GM23338 (cell line): Measurements from ENCODE around the gene UNC79. TPM values are rescaled to one million over a fixed set of nuclear protein-coding genes. Genes with fewer than 3 reads are reported as not detected.

ENCODE experiments used
- ATAC-seq: fragments of 200-7000 bp; cut with Tn5 transposase; 3 replicates; pipeline ENCODE4 v1.9.1; 2020
- DNase-seq: peaks from one replicate; pipeline ENCODE4 v3.0.0-alpha.2; 2015; ENCODE audit warnings: low spot score
- H2AFZ ChIP-seq: fragments of 200-600 bp; sonication (generic); 2 replicates; pipeline ENCODE4 v1.8.0; 2016; ENCODE audit warnings: antibody characterized with exemption, mild to moderate bottlenecking, moderate library complexity
- H3F3A ChIP-seq: fragments of 200-600 bp; sonication (generic); replicated peaks from 2 replicates; pipeline ENCODE4 v1.8.0; 2017; ENCODE audit warnings: antibody characterized with exemption, mixed run types, low read depth
- H3K27ac ChIP-seq: fragments of 200-600 bp; sonication (generic); 2 replicates; pipeline ENCODE4 v1.6.1; 2016; ENCODE audit warnings: low read depth
- H3K27me3 ChIP-seq: fragments of 200-600 bp; sonication (generic); 2 replicates; pipeline ENCODE4 v1.8.0; 2016; ENCODE audit warnings: mild to moderate bottlenecking, mixed run types, moderate library complexity; ENCODE audit not compliant: insufficient read depth
- H3K36me3 ChIP-seq: fragments of 200-600 bp; sonication (generic); 2 replicates; pipeline ENCODE4 v1.8.0; 2016; ENCODE audit warnings: mild to moderate bottlenecking; ENCODE audit not compliant: insufficient read depth
- H3K4me1 ChIP-seq: fragments of 200-600 bp; sonication (generic); 2 replicates; pipeline ENCODE4 v1.8.0; 2016; ENCODE audit warnings: mild to moderate bottlenecking, moderate library complexity; ENCODE audit not compliant: insufficient read depth
- H3K4me2 ChIP-seq: fragments of 200-600 bp; sonication (generic); 2 replicates; pipeline ENCODE4 v1.7.1; 2017; ENCODE audit warnings: mixed run types
- H3K4me3 ChIP-seq: fragments of 200-600 bp; sonication (generic); 2 replicates; pipeline ENCODE4 v1.6.1; 2016; ENCODE audit warnings: mixed run types
- H3K79me2 ChIP-seq: fragments of 200-600 bp; sonication (generic); replicated peaks from 2 replicates; pipeline ENCODE4 v1.8.0; 2017; ENCODE audit warnings: mild to moderate bottlenecking; ENCODE audit not compliant: insufficient read depth
- H3K9me2 ChIP-seq: fragments of 200-600 bp; sonication (generic); 2 replicates; pipeline ENCODE4 v1.8.0; 2017; ENCODE audit not compliant: insufficient read depth
- H4K20me1 ChIP-seq: fragments of 200-600 bp; sonication (generic); replicated peaks from 2 replicates; pipeline ENCODE4 v1.8.0; 2017; ENCODE audit warnings: mild to moderate bottlenecking; ENCODE audit not compliant: insufficient read depth
- H3K27ac Mint-ChIP-seq: 2 replicates; pipeline ENCODE4 v1.8.0; 2020; ENCODE audit warnings: inconsistent platforms, mild to moderate bottlenecking, moderate library complexity, mixed read lengths
- H3K27me3 Mint-ChIP-seq: 3 replicates; pipeline ENCODE4 v1.8.0; 2022; ENCODE audit warnings: low read depth, mild to moderate bottlenecking, moderate library complexity, mixed read lengths, inconsistent platforms; ENCODE audit not compliant: insufficient read depth, poor library complexity
- H3K36me3 Mint-ChIP-seq: 3 replicates; pipeline ENCODE4 v1.8.0; 2021; ENCODE audit warnings: low read depth, mild to moderate bottlenecking, inconsistent platforms, moderate library complexity, mixed read lengths
- H3K4me1 Mint-ChIP-seq: 3 replicates; pipeline ENCODE4 v1.8.0; 2020; ENCODE audit warnings: mild to moderate bottlenecking, inconsistent platforms, mixed read lengths
- H3K4me3 Mint-ChIP-seq: 3 replicates; pipeline ENCODE4 v1.8.0; 2021; ENCODE audit warnings: moderate library complexity, mild to moderate bottlenecking, inconsistent platforms, mixed read lengths
- H3K9me3 Mint-ChIP-seq: 3 replicates; pipeline ENCODE4 v1.8.0; 2020; ENCODE audit warnings: moderate library complexity, mild to moderate bottlenecking, inconsistent platforms, mixed read lengths
- CREB1 ChIP-seq: fragments of 250-450 bp; sonication (Bioruptor Pico); IDR thresholded peaks from 2 replicates; pipeline ENCODE4 v1.5.0; 2020; ENCODE audit warnings: low read depth, mild to moderate bottlenecking, moderate library complexity
- EZH2 ChIP-seq: fragments of 200-600 bp; sonication (generic); IDR thresholded peaks from one replicate; pipeline ENCODE4 v1.8.0; 2017; ENCODE audit warnings: antibody characterized with exemption, mild to moderate bottlenecking, low read depth; ENCODE audit not compliant: unreplicated experiment
- EZH2phosphoT487 ChIP-seq: fragments of 200-600 bp; sonication (generic); IDR thresholded peaks from one replicate; pipeline ENCODE4 v1.8.1; 2018; ENCODE audit warnings: antibody characterized with exemption; ENCODE audit not compliant: unreplicated experiment
- JUNB ChIP-seq: IDR thresholded peaks from one replicate; pipeline ENCODE4 v1.6.1; 2016; ENCODE audit warnings: antibody characterized with exemption; ENCODE audit not compliant: unreplicated experiment
- NANOG ChIP-seq: IDR thresholded peaks from 2 replicates; pipeline ENCODE4 v1.6.1; 2016; ENCODE audit warnings: antibody characterized with exemption, borderline replicate concordance
- POLR2AphosphoS5 ChIP-seq: IDR thresholded peaks from 2 replicates; pipeline ENCODE4 v1.6.1; 2016; ENCODE audit warnings: antibody characterized with exemption, low read depth
- STAT1 ChIP-seq: IDR thresholded peaks from one replicate; pipeline ENCODE4 v1.6.1; 2016; ENCODE audit warnings: antibody characterized with exemption; ENCODE audit not compliant: unreplicated experiment
- ZNF114 ChIP-seq: fragments of 250-450 bp; sonication (Bioruptor Pico); IDR thresholded peaks from 2 replicates; pipeline ENCODE4 v1.5.0; 2020; ENCODE audit warnings: mild to moderate bottlenecking, moderate library complexity
- ZNF331 ChIP-seq: fragments of 250-450 bp; sonication (Bioruptor Pico); IDR thresholded peaks from 2 replicates; pipeline ENCODE4 v1.5.0; 2020; ENCODE audit warnings: low read depth, mild to moderate bottlenecking, moderate library complexity
- polyA plus RNA-seq: library from polyadenylated mRNA; unstranded; fragments of >200 nt; fragmentation: Nextera tagmentation; extraction: Ambion mirVana; gene quantifications from 2 replicates; pipeline ENCODE4 v1.2.1, GENCODE V29; 2016
- total RNA-seq: library from RNA; depleted of rRNA; stranded (reverse); fragments of >200 nt; shearing (Covaris generic); gene quantifications from 2 replicates; pipeline ENCODE4 v1.2.3, GENCODE V29; 2014
- TF ChIP-seq, protein P1 (sequence below): IDR thresholded peaks from 2 replicates; pipeline ENCODE4 v1.6.1; 2016; ENCODE audit warnings: antibody characterized with exemption
- TF ChIP-seq, protein P2 (sequence below), 2 experiments: fragments of 200-600 bp in 1 of 2; sonication (generic) in 1 of 2; conservative IDR thresholded peaks; 2 replicates each; pipeline versions ENCODE4 v1.5.1 to v1.6.1; 2016 to 2017; ENCODE audit warnings: antibody characterized with exemption in 2 of 2, low read depth in 2 of 2, mild to moderate bottlenecking in 2 of 2, moderate library complexity in 1 of 2
- TF ChIP-seq, protein P3 (sequence below): IDR thresholded peaks from one replicate; pipeline ENCODE4 v1.6.1; 2018; ENCODE audit warnings: antibody characterized with exemption; ENCODE audit not compliant: unreplicated experiment
- TF ChIP-seq, protein P4 (sequence below): fragments of 250-450 bp; sonication (Bioruptor Pico); IDR thresholded peaks from 2 replicates; pipeline ENCODE4 v1.5.0; 2020; ENCODE audit warnings: mild to moderate bottlenecking, moderate library complexity

Gene UNC79
- total and polyA plus RNA-seq, 2 experiments from 2014 or later, result 1.8 to 3.6 TPM

DNA sequence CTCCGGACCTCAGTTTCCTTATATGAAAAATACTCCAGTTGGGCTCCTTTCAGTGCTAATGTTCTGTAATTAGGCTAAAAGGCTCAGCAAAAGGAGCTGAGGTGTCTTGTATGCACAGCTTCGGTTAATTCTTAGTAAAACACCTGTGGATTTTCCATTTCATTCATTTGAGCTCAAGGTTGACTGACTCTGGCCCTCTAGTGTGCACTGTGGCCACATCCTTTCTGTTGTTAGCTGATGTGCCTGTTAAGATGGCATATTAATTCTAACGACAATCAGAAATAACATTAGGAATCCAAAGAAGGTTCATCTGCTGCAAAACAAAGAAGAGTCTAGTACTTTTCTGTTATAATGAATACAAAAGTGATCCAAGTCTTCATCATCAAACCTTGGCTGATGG, 45.6 kb downstream of the UNC79 start:
- Mint-ChIP-seq H3K27me3 (no peaks in the 10 kb centered on the region), H3K9me3 (no peaks in the 10 kb centered on the region), H3K36me3 (no peaks in the 10 kb centered on the region), H3K4me3 (no peak overlapping the region), H3K27ac (no peak overlapping the region), H3K4me1 (peaks cover 9% of the 10 kb centered on the region)
- Histone ChIP-seq H3K27me3 (no peaks in the 10 kb centered on the region), H3K4me1 (peaks cover 13% of the 10 kb centered on the region), H3K79me2 (no peaks in the 10 kb centered on the region), H3K27ac (no peak overlapping the region), H3K4me3 (no peak overlapping the region), H3F3A (no peaks in the 10 kb centered on the region), H2AFZ (no peak overlapping the region), H4K20me1 (no peaks in the 10 kb centered on the region), H3K4me2 (no peak overlapping the region), H3K9me2 (no peaks in the 10 kb centered on the region), H3K36me3 (no peaks in the 10 kb centered on the region)
- DNase-seq (no peak), ATAC-seq (no peak)
- TF ChIP-seq, protein P1, sequence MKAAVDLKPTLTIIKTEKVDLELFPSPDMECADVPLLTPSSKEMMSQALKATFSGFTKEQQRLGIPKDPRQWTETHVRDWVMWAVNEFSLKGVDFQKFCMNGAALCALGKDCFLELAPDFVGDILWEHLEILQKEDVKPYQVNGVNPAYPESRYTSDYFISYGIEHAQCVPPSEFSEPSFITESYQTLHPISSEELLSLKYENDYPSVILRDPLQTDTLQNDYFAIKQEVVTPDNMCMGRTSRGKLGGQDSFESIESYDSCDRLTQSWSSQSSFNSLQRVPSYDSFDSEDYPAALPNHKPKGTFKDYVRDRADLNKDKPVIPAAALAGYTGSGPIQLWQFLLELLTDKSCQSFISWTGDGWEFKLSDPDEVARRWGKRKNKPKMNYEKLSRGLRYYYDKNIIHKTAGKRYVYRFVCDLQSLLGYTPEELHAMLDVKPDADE, result no peak
- TF ChIP-seq, protein P2, sequence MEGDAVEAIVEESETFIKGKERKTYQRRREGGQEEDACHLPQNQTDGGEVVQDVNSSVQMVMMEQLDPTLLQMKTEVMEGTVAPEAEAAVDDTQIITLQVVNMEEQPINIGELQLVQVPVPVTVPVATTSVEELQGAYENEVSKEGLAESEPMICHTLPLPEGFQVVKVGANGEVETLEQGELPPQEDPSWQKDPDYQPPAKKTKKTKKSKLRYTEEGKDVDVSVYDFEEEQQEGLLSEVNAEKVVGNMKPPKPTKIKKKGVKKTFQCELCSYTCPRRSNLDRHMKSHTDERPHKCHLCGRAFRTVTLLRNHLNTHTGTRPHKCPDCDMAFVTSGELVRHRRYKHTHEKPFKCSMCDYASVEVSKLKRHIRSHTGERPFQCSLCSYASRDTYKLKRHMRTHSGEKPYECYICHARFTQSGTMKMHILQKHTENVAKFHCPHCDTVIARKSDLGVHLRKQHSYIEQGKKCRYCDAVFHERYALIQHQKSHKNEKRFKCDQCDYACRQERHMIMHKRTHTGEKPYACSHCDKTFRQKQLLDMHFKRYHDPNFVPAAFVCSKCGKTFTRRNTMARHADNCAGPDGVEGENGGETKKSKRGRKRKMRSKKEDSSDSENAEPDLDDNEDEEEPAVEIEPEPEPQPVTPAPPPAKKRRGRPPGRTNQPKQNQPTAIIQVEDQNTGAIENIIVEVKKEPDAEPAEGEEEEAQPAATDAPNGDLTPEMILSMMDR (conservative IDR thresholded peaks at IDR 0.05; ENCODE audit: low read depth in 2 of 2), result no peak
- TF ChIP-seq NANOG (no peak), STAT1 (no peak), EZH2phosphoT487 (no peak), EZH2 (no peak), CREB1 (CRISPR knock-in tag) (no peak), ZNF331 (CRISPR knock-in tag) (no peak), POLR2AphosphoS5 (no peak), ZNF114 (CRISPR knock-in tag) (no peak), JUNB (no peak)
- TF ChIP-seq, protein P3, sequence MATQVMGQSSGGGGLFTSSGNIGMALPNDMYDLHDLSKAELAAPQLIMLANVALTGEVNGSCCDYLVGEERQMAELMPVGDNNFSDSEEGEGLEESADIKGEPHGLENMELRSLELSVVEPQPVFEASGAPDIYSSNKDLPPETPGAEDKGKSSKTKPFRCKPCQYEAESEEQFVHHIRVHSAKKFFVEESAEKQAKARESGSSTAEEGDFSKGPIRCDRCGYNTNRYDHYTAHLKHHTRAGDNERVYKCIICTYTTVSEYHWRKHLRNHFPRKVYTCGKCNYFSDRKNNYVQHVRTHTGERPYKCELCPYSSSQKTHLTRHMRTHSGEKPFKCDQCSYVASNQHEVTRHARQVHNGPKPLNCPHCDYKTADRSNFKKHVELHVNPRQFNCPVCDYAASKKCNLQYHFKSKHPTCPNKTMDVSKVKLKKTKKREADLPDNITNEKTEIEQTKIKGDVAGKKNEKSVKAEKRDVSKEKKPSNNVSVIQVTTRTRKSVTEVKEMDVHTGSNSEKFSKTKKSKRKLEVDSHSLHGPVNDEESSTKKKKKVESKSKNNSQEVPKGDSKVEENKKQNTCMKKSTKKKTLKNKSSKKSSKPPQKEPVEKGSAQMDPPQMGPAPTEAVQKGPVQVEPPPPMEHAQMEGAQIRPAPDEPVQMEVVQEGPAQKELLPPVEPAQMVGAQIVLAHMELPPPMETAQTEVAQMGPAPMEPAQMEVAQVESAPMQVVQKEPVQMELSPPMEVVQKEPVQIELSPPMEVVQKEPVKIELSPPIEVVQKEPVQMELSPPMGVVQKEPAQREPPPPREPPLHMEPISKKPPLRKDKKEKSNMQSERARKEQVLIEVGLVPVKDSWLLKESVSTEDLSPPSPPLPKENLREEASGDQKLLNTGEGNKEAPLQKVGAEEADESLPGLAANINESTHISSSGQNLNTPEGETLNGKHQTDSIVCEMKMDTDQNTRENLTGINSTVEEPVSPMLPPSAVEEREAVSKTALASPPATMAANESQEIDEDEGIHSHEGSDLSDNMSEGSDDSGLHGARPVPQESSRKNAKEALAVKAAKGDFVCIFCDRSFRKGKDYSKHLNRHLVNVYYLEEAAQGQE, result no peak
- TF ChIP-seq, protein P4, sequence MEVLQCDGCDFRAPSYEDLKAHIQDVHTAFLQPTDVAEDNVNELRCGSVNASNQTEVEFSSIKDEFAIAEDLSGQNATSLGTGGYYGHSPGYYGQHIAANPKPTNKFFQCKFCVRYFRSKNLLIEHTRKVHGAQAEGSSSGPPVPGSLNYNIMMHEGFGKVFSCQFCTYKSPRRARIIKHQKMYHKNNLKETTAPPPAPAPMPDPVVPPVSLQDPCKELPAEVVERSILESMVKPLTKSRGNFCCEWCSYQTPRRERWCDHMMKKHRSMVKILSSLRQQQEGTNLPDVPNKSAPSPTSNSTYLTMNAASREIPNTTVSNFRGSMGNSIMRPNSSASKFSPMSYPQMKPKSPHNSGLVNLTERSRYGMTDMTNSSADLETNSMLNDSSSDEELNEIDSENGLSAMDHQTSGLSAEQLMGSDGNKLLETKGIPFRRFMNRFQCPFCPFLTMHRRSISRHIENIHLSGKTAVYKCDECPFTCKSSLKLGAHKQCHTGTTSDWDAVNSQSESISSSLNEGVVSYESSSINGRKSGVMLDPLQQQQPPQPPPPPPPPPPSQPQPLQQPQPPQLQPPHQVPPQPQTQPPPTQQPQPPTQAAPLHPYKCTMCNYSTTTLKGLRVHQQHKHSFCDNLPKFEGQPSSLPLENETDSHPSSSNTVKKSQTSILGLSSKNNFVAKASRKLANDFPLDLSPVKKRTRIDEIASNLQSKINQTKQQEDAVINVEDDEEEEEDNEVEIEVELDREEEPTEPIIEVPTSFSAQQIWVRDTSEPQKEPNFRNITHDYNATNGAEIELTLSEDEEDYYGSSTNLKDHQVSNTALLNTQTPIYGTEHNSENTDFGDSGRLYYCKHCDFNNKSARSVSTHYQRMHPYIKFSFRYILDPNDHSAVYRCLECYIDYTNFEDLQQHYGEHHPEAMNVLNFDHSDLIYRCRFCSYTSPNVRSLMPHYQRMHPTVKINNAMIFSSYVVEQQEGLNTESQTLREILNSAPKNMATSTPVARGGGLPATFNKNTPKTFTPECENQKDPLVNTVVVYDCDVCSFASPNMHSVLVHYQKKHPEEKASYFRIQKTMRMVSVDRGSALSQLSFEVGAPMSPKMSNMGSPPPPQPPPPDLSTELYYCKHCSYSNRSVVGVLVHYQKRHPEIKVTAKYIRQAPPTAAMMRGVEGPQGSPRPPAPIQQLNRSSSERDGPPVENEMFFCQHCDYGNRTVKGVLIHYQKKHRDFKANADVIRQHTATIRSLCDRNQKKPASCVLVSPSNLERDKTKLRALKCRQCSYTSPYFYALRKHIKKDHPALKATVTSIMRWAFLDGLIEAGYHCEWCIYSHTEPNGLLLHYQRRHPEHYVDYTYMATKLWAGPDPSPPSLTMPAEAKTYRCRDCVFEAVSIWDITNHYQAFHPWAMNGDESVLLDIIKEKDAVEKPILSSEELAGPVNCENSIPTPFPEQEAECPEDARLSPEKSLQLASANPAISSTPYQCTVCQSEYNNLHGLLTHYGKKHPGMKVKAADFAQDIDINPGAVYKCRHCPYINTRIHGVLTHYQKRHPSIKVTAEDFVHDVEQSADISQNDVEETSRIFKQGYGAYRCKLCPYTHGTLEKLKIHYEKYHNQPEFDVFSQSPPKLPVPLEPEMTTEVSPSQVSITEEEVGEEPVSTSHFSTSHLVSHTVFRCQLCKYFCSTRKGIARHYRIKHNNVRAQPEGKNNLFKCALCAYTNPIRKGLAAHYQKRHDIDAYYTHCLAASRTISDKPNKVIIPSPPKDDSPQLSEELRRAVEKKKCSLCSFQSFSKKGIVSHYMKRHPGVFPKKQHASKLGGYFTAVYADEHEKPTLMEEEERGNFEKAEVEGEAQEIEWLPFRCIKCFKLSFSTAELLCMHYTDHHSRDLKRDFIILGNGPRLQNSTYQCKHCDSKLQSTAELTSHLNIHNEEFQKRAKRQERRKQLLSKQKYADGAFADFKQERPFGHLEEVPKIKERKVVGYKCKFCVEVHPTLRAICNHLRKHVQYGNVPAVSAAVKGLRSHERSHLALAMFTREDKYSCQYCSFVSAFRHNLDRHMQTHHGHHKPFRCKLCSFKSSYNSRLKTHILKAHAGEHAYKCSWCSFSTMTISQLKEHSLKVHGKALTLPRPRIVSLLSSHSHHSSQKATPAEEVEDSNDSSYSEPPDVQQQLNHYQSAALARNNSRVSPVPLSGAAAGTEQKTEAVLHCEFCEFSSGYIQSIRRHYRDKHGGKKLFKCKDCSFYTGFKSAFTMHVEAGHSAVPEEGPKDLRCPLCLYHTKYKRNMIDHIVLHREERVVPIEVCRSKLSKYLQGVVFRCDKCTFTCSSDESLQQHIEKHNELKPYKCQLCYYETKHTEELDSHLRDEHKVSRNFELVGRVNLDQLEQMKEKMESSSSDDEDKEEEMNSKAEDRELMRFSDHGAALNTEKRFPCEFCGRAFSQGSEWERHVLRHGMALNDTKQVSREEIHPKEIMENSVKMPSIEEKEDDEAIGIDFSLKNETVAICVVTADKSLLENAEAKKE (CRISPR knock-in tag), result no peak
